Pons (tissue), 1 donor: Measurements from ENCODE around the gene ZCWPW1.
A peak's percentile ranks its signal among the peaks of the same experiment; 100 is the strongest.
"Not testable (repeated sequence)": the region's sequence is repeated elsewhere in the genome, so short reads cannot be mapped to it uniquely, and the experiment has no call there.

ENCODE experiments used
- DNase-seq: peaks from one replicate; pipeline ENCODE4 v3.0.0-alpha.2; 2016; ENCODE audit warnings: low spot score

The ZCWPW1 gene

GRCh38 chr7:100456562-100456961 is 28.1 kb upstream of the ZCWPW1 start:
- DNase-seq: no peak

- DNase-seq: no peak
Observed at GRCh38 chr7:100455206-100455605, 26.7 kb upstream of the ZCWPW1 start.

- DNase-seq: not testable (repeated sequence)
Observed at GRCh38 chr7:100453854-100454253, 25.4 kb upstream of the ZCWPW1 start.

- no peak for DNase-seq
Observed at GRCh38 chr7:100452513-100452912, 24.0 kb upstream of the ZCWPW1 start.

GRCh38 chr7:100449190-100449795 is 20.8 kb upstream of the ZCWPW1 start:
- no peak for DNase-seq

- DNase-seq: not testable (repeated sequence)
Observed at GRCh38 chr7:100447363-100447762, 18.9 kb upstream of the ZCWPW1 start.

GRCh38 chr7:100446040-100446439 is 17.5 kb upstream of the ZCWPW1 start:
- DNase-seq: no peak

- no peak for DNase-seq
Observed at GRCh38 chr7:100444311-100445278, 16.1 kb upstream of the ZCWPW1 start.

GRCh38 chr7:100443096-100443840 is 14.8 kb upstream of the ZCWPW1 start:
- no peak for DNase-seq

- no peak for DNase-seq
Observed at GRCh38 chr7:100441641-100442535, 13.4 kb upstream of the ZCWPW1 start.

GRCh38 chr7:100439244-100439643 is 10.7 kb upstream of the ZCWPW1 start:
- not testable (repeated sequence) for DNase-seq

- DNase-seq: not testable (repeated sequence)
Observed at GRCh38 chr7:100438731-100439130, 10.2 kb upstream of the ZCWPW1 start.

- no peak for DNase-seq
Observed at GRCh38 chr7:100438172-100438571, 9.7 kb upstream of the ZCWPW1 start.

GRCh38 chr7:100437150-100438100 is 8.9 kb upstream of the ZCWPW1 start:
- DNase-seq: no peak

- peak; percentile 17 for DNase-seq
Observed at GRCh38 chr7:100435401-100436304, 7.2 kb upstream of the ZCWPW1 start.

GRCh38 chr7:100434297-100435144 is 6.0 kb upstream of the ZCWPW1 start:
- DNase-seq: no peak

GRCh38 chr7:100433592-100434296 is 5.2 kb upstream of the ZCWPW1 start:
- no peak for DNase-seq

GRCh38 chr7:100433276-100433591 is 4.7 kb upstream of the ZCWPW1 start:
- no peak for DNase-seq
